K562 (cell line): ENCODE measurements around the gene HAP1. TPM values are rescaled to one million over a fixed set of nuclear protein-coding genes. Genes with fewer than 3 reads are reported as not detected.

Experiments
- ATF2 ChIP-seq: sonication (generic); formaldehyde crosslinking; IDR thresholded peaks from 2 replicates; pipeline ENCODE4 v1.8.1; 2022; ENCODE audit warnings: missing genetic modification reagents
- ATF3 ChIP-seq, 2 experiments: fragments of 450-650 bp in 1 of 2; sonication (generic) in 1 of 2; formaldehyde crosslinking in 1 of 2; IDR thresholded peaks in 1 of 2; conservative IDR thresholded peaks in 1 of 2; 2 replicates each; pipeline versions ENCODE4 v1.6.1 to v1.8.1; 2016 to 2023; ENCODE audit warnings: mild to moderate bottlenecking in 2 of 2, moderate library complexity in 2 of 2, inconsistent platforms in 1 of 2, missing genetic modification reagents in 1 of 2
- DNMT1 ChIP-seq: fragments of 450-650 bp; IDR thresholded peaks from 2 replicates; pipeline ENCODE4 v1.6.1; 2016; ENCODE audit warnings: antibody characterized with exemption, mild to moderate bottlenecking
- HEY1 ChIP-seq: fragments of 250-450 bp; sonication (Bioruptor Pico); IDR thresholded peaks from 2 replicates; pipeline ENCODE4 v1.5.0; 2020; ENCODE audit warnings: mild to moderate bottlenecking, moderate library complexity, borderline replicate concordance
- HLTF ChIP-seq: fragments of 450-650 bp; IDR thresholded peaks from 2 replicates; pipeline ENCODE4 v1.6.1; 2016
- KLF1 ChIP-seq: fragments of 450-650 bp; IDR thresholded peaks from 2 replicates; pipeline ENCODE4 v1.6.1; 2016; ENCODE audit warnings: missing genetic modification characterization, missing compliant biosample characterization
- LCOR ChIP-seq: sonication (generic); formaldehyde crosslinking; IDR thresholded peaks from 2 replicates; pipeline ENCODE4 v1.8.0; 2022; ENCODE audit warnings: mild to moderate bottlenecking, missing genetic modification reagents
- MITF ChIP-seq: IDR thresholded peaks from 2 replicates; pipeline ENCODE4 v1.6.1; 2014; ENCODE audit warnings: antibody characterized with exemption
- MYBL2 ChIP-seq, 2 experiments: fragments of 450-650 bp in 1 of 2; sonication (generic) in 1 of 2; formaldehyde crosslinking in 1 of 2; IDR thresholded peaks; 2 replicates each; pipeline versions ENCODE4 v1.6.1 to v1.8.1; 2017 to 2022; ENCODE audit warnings: borderline replicate concordance in 1 of 2, inconsistent platforms in 1 of 2, low read depth in 1 of 2, mild to moderate bottlenecking in 1 of 2, missing genetic modification reagents in 1 of 2, moderate library complexity in 1 of 2
- NR2C2 ChIP-seq, 2 experiments: fragments of 200-800 bp in 1 of 2; sonication (Bioruptor generic) in 1 of 2; sonication (generic) in 1 of 2; formaldehyde crosslinking in 1 of 2; IDR thresholded peaks; 2 replicates each; pipeline versions ENCODE4 v1.6.1 to v1.8.0; 2016 to 2022; ENCODE audit warnings: mild to moderate bottlenecking in 1 of 2, missing compliant biosample characterization in 1 of 2, missing genetic modification characterization in 1 of 2, missing genetic modification reagents in 1 of 2
- SMARCA5 ChIP-seq: fragments of 450-650 bp; IDR thresholded peaks from 2 replicates; pipeline ENCODE4 v1.6.1; 2016
- SOX6 ChIP-seq: fragments of 450-650 bp; IDR thresholded peaks from 2 replicates; pipeline ENCODE4 v1.6.1; 2014; ENCODE audit warnings: mild to moderate bottlenecking
- ZNF12 ChIP-seq: sonication (generic); formaldehyde crosslinking; IDR thresholded peaks from 2 replicates; pipeline ENCODE4 v1.4.0; 2020; ENCODE audit warnings: mild to moderate bottlenecking, missing genetic modification reagents
- ZZZ3 ChIP-seq: fragments of 450-650 bp; IDR thresholded peaks from 2 replicates; pipeline ENCODE4 v1.6.1; 2016; ENCODE audit warnings: antibody characterized with exemption, mild to moderate bottlenecking, moderate library complexity
- polyA plus RNA-seq, 8 experiments: library from polyadenylated mRNA; depleted of rRNA in 4 of 8; stranded (reverse) in 5 of 8; unstranded in 3 of 8; fragments of >200 nt; fragmentation: Nextera tagmentation in 2 of 8; fragmentation: Illumina TruSeq in 1 of 8; extraction: Ambion mirVana in 2 of 8; extraction: Trizol in 1 of 8; gene quantifications; 2 replicates each; pipeline versions ENCODE4 v1.2.1 to v1.2.3, GENCODE V29; 2011 to 2014; ENCODE audit warnings: inconsistent platforms in 1 of 8, missing spikeins in 1 of 8
- total RNA-seq, 7 experiments: library from RNA; depleted of rRNA in 6 of 7; stranded (reverse); fragments of >200 nt in 6 of 7; fragmentation: Illumina TruSeq in 2 of 7; extraction: Trizol in 2 of 7; gene quantifications; 2 replicates each; pipeline versions ENCODE4 v1.2.1 to v1.2.3, GENCODE V29; 2011 to 2021; ENCODE audit warnings: low replicate concordance in 1 of 7
- TF ChIP-seq, protein P1 (sequence below): fragments of 450-650 bp; IDR thresholded peaks from one replicate; pipeline ENCODE4 v1.6.1; 2018; ENCODE audit warnings: mild to moderate bottlenecking, moderate library complexity; ENCODE audit not compliant: partially characterized antibody
- TF ChIP-seq, protein P2 (sequence below), 2 experiments: IDR thresholded peaks; 2 replicates each; pipeline ENCODE4 v1.6.1; 2011; ENCODE audit warnings: borderline replicate concordance in 1 of 2, control low read depth in 1 of 2, low read depth in 1 of 2, low read length in 1 of 2, mild to moderate bottlenecking in 1 of 2, mixed read lengths in 1 of 2, moderate library complexity in 1 of 2; ENCODE audit not compliant: insufficient read depth in 1 of 2, insufficient read length in 1 of 2, poor library complexity in 1 of 2, severe bottlenecking in 1 of 2; ENCODE audit errors: extremely low read depth in 1 of 2
- TF ChIP-seq, protein P3 (sequence below): fragments of 450-650 bp; formaldehyde crosslinking; IDR thresholded peaks from 2 replicates; pipeline ENCODE4 v1.4.0; 2020; ENCODE audit warnings: mild to moderate bottlenecking, moderate library complexity

HAP1 gene
- total and polyA plus RNA-seq, 9 of the 15 experiments (the other 6 are each of a cell fraction or from before 2014, with no cell fraction given): under 0.01 to 0.09 (median 0.04) TPM; not detected in 6

GRCh38 chr17:41688641-41689496 lies 45.6 kb downstream of the HAP1 start, which contains the start of gene EIF1 (continued):
- TF ChIP-seq, protein P1, sequence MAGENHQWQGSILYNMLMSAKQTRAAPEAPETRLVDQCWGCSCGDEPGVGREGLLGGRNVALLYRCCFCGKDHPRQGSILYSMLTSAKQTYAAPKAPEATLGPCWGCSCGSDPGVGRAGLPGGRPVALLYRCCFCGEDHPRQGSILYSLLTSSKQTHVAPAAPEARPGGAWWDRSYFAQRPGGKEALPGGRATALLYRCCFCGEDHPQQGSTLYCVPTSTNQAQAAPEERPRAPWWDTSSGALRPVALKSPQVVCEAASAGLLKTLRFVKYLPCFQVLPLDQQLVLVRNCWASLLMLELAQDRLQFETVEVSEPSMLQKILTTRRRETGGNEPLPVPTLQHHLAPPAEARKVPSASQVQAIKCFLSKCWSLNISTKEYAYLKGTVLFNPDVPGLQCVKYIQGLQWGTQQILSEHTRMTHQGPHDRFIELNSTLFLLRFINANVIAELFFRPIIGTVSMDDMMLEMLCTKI: no peak
- peak; percentile 100 for TF ChIP-seq ATF3 (IDR thresholded peaks at IDR 0.05)
- TF ChIP-seq ATF3 (CRISPR knock-in tag; conservative IDR thresholded peaks at IDR 0.05): peak; percentile 98
- 0 out of 2 replicates have a peak, but pooled peaks have one; percentile 39 for TF ChIP-seq HLTF
- TF ChIP-seq KLF1: peak; percentile 99
- peak; percentile 42; the same call in 1 of the 2 replicates for TF ChIP-seq ZNF12 (CRISPR knock-in tag)
- TF ChIP-seq, protein P2, sequence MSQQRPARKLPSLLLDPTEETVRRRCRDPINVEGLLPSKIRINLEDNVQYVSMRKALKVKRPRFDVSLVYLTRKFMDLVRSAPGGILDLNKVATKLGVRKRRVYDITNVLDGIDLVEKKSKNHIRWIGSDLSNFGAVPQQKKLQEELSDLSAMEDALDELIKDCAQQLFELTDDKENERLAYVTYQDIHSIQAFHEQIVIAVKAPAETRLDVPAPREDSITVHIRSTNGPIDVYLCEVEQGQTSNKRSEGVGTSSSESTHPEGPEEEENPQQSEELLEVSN (IDR thresholded peaks at IDR 0.05; ENCODE audit: borderline replicate concordance in 1 of 2, extremely low read depth in 1 of 2, insufficient read depth in 1 of 2, insufficient read length in 1 of 2, low read depth in 1 of 2, low read length in 1 of 2, poor library complexity in 1 of 2, severe bottlenecking in 1 of 2): peak in 1 of 2 experiments; percentile 52
- TF ChIP-seq NR2C2 (CRISPR knock-in tag; IDR thresholded peaks at IDR 0.05): peak; percentile 52
- peak; percentile 96 for TF ChIP-seq NR2C2 (tag; IDR thresholded peaks at IDR 0.05)
- TF ChIP-seq HEY1 (CRISPR knock-in tag): peak; percentile 34; the same call in 1 of the 2 replicates
- no peak for TF ChIP-seq SOX6
- TF ChIP-seq DNMT1: peak; percentile 81; the same call in 1 of the 2 replicates
- no peak for TF ChIP-seq MITF
- TF ChIP-seq, protein P3, sequence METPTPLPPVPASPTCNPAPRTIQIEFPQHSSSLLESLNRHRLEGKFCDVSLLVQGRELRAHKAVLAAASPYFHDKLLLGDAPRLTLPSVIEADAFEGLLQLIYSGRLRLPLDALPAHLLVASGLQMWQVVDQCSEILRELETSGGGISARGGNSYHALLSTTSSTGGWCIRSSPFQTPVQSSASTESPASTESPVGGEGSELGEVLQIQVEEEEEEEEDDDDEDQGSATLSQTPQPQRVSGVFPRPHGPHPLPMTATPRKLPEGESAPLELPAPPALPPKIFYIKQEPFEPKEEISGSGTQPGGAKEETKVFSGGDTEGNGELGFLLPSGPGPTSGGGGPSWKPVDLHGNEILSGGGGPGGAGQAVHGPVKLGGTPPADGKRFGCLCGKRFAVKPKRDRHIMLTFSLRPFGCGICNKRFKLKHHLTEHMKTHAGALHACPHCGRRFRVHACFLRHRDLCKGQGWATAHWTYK (CRISPR knock-in tag): peak; percentile 97
- no peak; the same call in 1 of the 2 replicates for TF ChIP-seq SMARCA5
- TF ChIP-seq ZZZ3: no peak
- TF ChIP-seq ATF2 (CRISPR knock-in tag): 0 out of 2 replicates have a peak, but pooled peaks have one; percentile 63
- peak; percentile 97; the same call in 1 of the 2 replicates for TF ChIP-seq LCOR (CRISPR knock-in tag)
- TF ChIP-seq MYBL2 (IDR thresholded peaks at IDR 0.05; ENCODE audit: low read depth): no peak
- no peak for TF ChIP-seq MYBL2 (CRISPR knock-in tag; IDR thresholded peaks at IDR 0.05; ENCODE audit: borderline replicate concordance)
